Upper lobe of left lung (tissue), 6 donors: ENCODE results near the gene TBL1Y. TPM values are rescaled to one million over a fixed set of nuclear protein-coding genes. Genes with fewer than 3 reads are reported as not detected.

Experiments
- ATAC-seq, 2 donors: fragments of 200-7000 bp; cut with Tn5 transposase; one replicate each; pipeline ENCODE4 v1.9.1; 2022; ENCODE audit warnings: mild to moderate bottlenecking in 2 of 2, moderate library complexity in 2 of 2; ENCODE audit not compliant: low FRiP score in 2 of 2
- DNase-seq, 2 donors: peaks; one replicate each; pipeline ENCODE4 v3.0.0-alpha.2; 2019 to 2020
- H3K27ac ChIP-seq, 4 donors: fragments of 200-600 bp; sonication (generic); one replicate each; pipeline ENCODE4 v1.5.1; 2016 to 2019
- H3K27me3 ChIP-seq, 4 donors: fragments of 200-600 bp; sonication (generic); one replicate each; pipeline ENCODE4 v1.5.1; 2017 to 2019
- H3K36me3 ChIP-seq, 4 donors: fragments of 200-600 bp; sonication (generic); one replicate each; pipeline ENCODE4 v1.5.1; 2016 to 2019
- H3K4me1 ChIP-seq, 4 donors: fragments of 200-600 bp; sonication (generic); one replicate each; pipeline ENCODE4 v1.5.1; 2018 to 2019
- H3K4me3 ChIP-seq, 4 donors: fragments of 200-600 bp; sonication (generic); one replicate each; pipeline ENCODE4 v1.5.1; 2017 to 2019; ENCODE audit warnings: mild to moderate bottlenecking in 2 of 4, moderate library complexity in 1 of 4
- H3K9me3 ChIP-seq, 4 donors: fragments of 200-600 bp; sonication (generic); one replicate each; pipeline ENCODE4 v1.5.1; 2018 to 2019
- CTCF ChIP-seq, 6 experiments: fragments of 450-650 bp in 4 of 6; fragments of 200-600 bp in 2 of 6; sonication (generic) in 2 of 6; IDR thresholded peaks; one replicate each; pipeline ENCODE4 v1.5.1; 2016 to 2019; ENCODE audit warnings: antibody characterized with exemption in 6 of 6
- EP300 ChIP-seq, 4 donors: sonication (generic); formaldehyde crosslinking; IDR thresholded peaks; one replicate each; pipeline ENCODE4 v1.5.1; 2017; ENCODE audit warnings: antibody characterized with exemption in 4 of 4, control low read depth in 2 of 4
- POLR2A ChIP-seq, 4 donors: fragments of 450-650 bp; IDR thresholded peaks; one replicate each; pipeline ENCODE4 v1.5.1; 2016 to 2017; ENCODE audit warnings: antibody characterized with exemption in 4 of 4, mild to moderate bottlenecking in 2 of 4
- POLR2AphosphoS5 ChIP-seq, 2 donors: sonication (generic); formaldehyde crosslinking; IDR thresholded peaks; one replicate each; pipeline ENCODE4 v1.5.1; 2017; ENCODE audit warnings: antibody characterized with exemption in 2 of 2
- WGBS, 2 donors: methylation state at CpG; one replicate each; pipeline ENCODE4 v1.1.5; 2017 to 2018; 5-methylcytosine and 5-hydroxymethylcytosine counted together
- total RNA-seq, 6 donors: library from RNA; depleted of rRNA in 4 of 6; stranded (reverse); fragments of >200 nt in 4 of 6; gene quantifications; one replicate each; pipeline versions ENCODE4 v1.1.0 to v1.2.1, GENCODE V29; 2016 to 2021
- donor health status: DM: no; HTN: no; CAD: no; lungs with moderate emphysema.
- donor health status: DM: no; HTN: yes; CAD: no; lungs with severe emphysema.

TBL1Y gene
- total RNA-seq, 6 donors from 2014 or later: 1.4 to 4.2 (median 1.5) TPM; not detected in 3

GRCh38 chrY:6967736-6968135 lies 57.2 kb downstream of the TBL1Y start:
- no CpG with 5 or more reads among the region's 5 CpGs for WGBS, 2 donors
- DNase-seq (no peak), ATAC-seq (no peak)
- Histone ChIP-seq H3K4me3 (no peak overlapping the region), H3K9me3 (no peaks in the 10 kb centered on the region), H3K4me1 (no peaks in the 10 kb centered on the region), H3K27me3 (no peaks in the 10 kb centered on the region), H3K36me3 (no peaks in the 10 kb centered on the region), H3K27ac (no peak overlapping the region)
- no peak for TF ChIP-seq CTCF (IDR thresholded peaks at IDR 0.05)
- TF ChIP-seq POLR2AphosphoS5 (IDR thresholded peaks at IDR 0.05): no peak
- no peak for TF ChIP-seq EP300 (IDR thresholded peaks at IDR 0.05)
- TF ChIP-seq POLR2A (IDR thresholded peaks at IDR 0.05): no peak

- no peak for TF ChIP-seq CTCF (IDR thresholded peaks at IDR 0.05)
- TF ChIP-seq POLR2AphosphoS5 (IDR thresholded peaks at IDR 0.05): no peak
- TF ChIP-seq EP300 (IDR thresholded peaks at IDR 0.05): no peak
- no peak for TF ChIP-seq POLR2A (IDR thresholded peaks at IDR 0.05)
- Histone ChIP-seq H3K27me3 (no peaks in the 10 kb centered on the region), H3K9me3 (no peaks in the 10 kb centered on the region), H3K4me1 (no peaks in the 10 kb centered on the region), H3K27ac (no peak overlapping the region), H3K36me3 (no peaks in the 10 kb centered on the region), H3K4me3 (no peak overlapping the region)
- ATAC-seq (no peak), DNase-seq (no peak)
- WGBS, 2 donors: 84% methylated on average over 1 of the region's 1 CpG; no CpG with 5 or more reads in 1 of the 2 donors
Observed at GRCh38 chrY:6968191-6968590, 57.7 kb downstream of the TBL1Y start.

GRCh38 chrY:6972271-6972887 lies 61.9 kb downstream of the TBL1Y start:
- Histone ChIP-seq H3K4me3 (no peak overlapping the region), H3K27me3 (no peaks in the 10 kb centered on the region), H3K9me3 (no peaks in the 10 kb centered on the region), H3K4me1 (no peaks in the 10 kb centered on the region), H3K36me3 (no peaks in the 10 kb centered on the region), H3K27ac (no peak overlapping the region)
- no peak for TF ChIP-seq POLR2AphosphoS5 (IDR thresholded peaks at IDR 0.05)
- no peak for TF ChIP-seq POLR2A (IDR thresholded peaks at IDR 0.05)
- no peak for TF ChIP-seq CTCF (IDR thresholded peaks at IDR 0.05)
- no peak for TF ChIP-seq EP300 (IDR thresholded peaks at IDR 0.05)
- ATAC-seq (no peak), DNase-seq (no peak)
- 50% methylated on average over 1 of the region's 4 CpGs; no CpG with 5 or more reads in 1 of the 2 donors for WGBS, 2 donors

DNA sequence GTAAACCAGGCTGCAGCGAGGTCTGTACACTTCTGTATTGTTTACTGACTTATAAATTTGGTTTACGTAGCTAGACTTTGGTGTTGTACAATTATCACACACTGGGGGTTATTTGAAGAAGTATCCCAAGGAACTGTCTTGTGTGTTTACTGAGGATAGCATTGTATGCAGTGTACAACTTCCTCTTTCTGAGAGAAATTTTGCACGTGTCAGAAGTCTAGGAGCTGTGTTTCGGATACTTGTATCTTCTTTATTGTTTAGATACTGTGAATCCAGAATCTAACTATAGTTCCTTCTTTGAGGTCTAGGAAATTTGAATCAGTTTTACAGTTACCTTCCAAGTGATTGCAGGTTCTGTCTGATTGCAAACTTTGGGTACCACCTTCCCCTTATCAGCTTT lies 64.5 kb downstream of the TBL1Y start:
- DNase-seq (no peak), ATAC-seq (no peak)
- WGBS, 2 donors: 61% methylated on average over 4 of the region's 4 CpGs; no CpG with 5 or more reads in 1 of the 2 donors
- no peak overlapping the region for H3K27ac ChIP-seq
- no peaks in the 10 kb centered on the region for H3K27me3 ChIP-seq
- TF ChIP-seq POLR2A (IDR thresholded peaks at IDR 0.05): no peak
- no peak for TF ChIP-seq EP300 (IDR thresholded peaks at IDR 0.05)
- no peaks in the 10 kb centered on the region for H3K4me1 ChIP-seq
- H3K36me3 ChIP-seq: no peaks in the 10 kb centered on the region
- H3K9me3 ChIP-seq: no peaks in the 10 kb centered on the region
- H3K4me3 ChIP-seq: no peak overlapping the region

DNA sequence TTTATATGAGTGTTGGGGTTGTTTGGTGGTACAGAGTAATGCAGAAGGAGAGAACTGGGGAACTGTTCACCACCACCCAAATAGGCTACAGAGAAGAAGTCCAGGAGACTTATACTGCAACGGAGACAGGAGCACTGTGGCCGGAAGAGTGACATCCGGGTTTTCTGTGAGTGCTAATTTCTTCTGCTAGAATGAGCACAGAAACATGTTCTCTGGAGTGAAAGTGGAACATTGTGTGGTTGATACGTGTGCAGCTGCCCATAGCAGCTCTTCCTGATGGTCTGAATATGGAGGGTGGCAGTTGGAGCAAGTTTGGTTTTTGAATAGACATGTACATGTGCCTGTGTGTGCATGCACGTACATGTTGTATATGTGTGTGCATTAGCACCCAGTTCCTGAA lies 67.3 kb downstream of the TBL1Y start:
- ATAC-seq (no peak), DNase-seq (no peak)
- no peaks in the 10 kb centered on the region for H3K27me3 ChIP-seq
- H3K36me3 ChIP-seq: no peaks in the 10 kb centered on the region
- no peak overlapping the region for H3K27ac ChIP-seq
- no peaks in the 10 kb centered on the region for H3K9me3 ChIP-seq
- 80% methylated on average over 1 of the region's 5 CpGs; no CpG with 5 or more reads in 1 of the 2 donors for WGBS, 2 donors
- H3K4me3 ChIP-seq: no peak overlapping the region
- H3K4me1 ChIP-seq: no peaks in the 10 kb centered on the region
- no peak for TF ChIP-seq POLR2A (IDR thresholded peaks at IDR 0.05)
- TF ChIP-seq CTCF (IDR thresholded peaks at IDR 0.05): no peak
- no peak for TF ChIP-seq POLR2AphosphoS5 (IDR thresholded peaks at IDR 0.05)
- no peak for TF ChIP-seq EP300 (IDR thresholded peaks at IDR 0.05)
